MM.1S (cell line): ENCODE results near the gene CLCN7.

Source experiments
- EZH2 ChIP-seq: fragments of 300-600 bp; sonication (generic); optimal IDR thresholded peaks from 2 replicates; pipeline ENCODE3; 2017; ENCODE audit warnings: low read depth, mild to moderate bottlenecking, antibody characterized with exemption, low read length, mixed read lengths
- EZH2phosphoT487 ChIP-seq: fragments of 300-600 bp; sonication (generic); IDR thresholded peaks from 2 replicates; pipeline ENCODE4 v1.6.1; 2018; ENCODE audit warnings: antibody characterized with exemption, low read length
- TF ChIP-seq, protein P1 (sequence below): fragments of 300-600 bp; sonication (generic); IDR thresholded peaks from 2 replicates; pipeline ENCODE4 v1.5.1; 2016; ENCODE audit warnings: antibody characterized with exemption, low read length, mixed read lengths

DNA sequence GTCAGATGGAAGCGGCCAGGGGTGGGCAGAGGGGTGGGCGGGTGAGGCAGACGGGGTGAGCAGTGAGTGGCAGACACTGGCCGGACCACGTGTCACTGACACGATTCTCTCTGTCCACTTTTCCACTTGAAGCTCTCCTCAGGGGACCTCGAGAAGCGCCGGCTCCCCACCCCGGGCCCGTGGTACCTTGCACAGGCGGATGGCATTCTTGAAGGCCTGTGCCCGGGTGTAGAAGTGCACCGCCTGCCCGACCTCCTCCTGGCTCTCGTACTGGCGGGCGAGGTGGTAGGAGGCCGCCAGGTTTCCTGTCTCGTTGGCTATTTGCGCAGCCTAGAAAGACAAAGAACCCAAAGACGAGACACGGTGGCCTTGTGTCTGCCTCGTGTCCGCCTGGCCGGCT, 49.5 kb upstream of the CLCN7 start:
- TF ChIP-seq, protein P1, sequence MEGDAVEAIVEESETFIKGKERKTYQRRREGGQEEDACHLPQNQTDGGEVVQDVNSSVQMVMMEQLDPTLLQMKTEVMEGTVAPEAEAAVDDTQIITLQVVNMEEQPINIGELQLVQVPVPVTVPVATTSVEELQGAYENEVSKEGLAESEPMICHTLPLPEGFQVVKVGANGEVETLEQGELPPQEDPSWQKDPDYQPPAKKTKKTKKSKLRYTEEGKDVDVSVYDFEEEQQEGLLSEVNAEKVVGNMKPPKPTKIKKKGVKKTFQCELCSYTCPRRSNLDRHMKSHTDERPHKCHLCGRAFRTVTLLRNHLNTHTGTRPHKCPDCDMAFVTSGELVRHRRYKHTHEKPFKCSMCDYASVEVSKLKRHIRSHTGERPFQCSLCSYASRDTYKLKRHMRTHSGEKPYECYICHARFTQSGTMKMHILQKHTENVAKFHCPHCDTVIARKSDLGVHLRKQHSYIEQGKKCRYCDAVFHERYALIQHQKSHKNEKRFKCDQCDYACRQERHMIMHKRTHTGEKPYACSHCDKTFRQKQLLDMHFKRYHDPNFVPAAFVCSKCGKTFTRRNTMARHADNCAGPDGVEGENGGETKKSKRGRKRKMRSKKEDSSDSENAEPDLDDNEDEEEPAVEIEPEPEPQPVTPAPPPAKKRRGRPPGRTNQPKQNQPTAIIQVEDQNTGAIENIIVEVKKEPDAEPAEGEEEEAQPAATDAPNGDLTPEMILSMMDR: no peak
- TF ChIP-seq EZH2: no peak
- TF ChIP-seq EZH2phosphoT487: no peak
